ENCODE measurements around the gene AADACL4. TPM values are rescaled to one million over a fixed set of nuclear protein-coding genes. Genes with fewer than 3 reads are reported as not detected.

The AADACL4 gene
- total and polyA plus RNA-seq, 8 donors: not detected

- DNase-seq (peak in 2 of 6 donors; percentile 22 to 43), FAIRE-seq (no peak), ATAC-seq (peak in 3 of 4 donors; percentile 65 to 73 (median 67))
- Histone ChIP-seq H3K27me3 (no peaks in the 10 kb centered on the region), H3K4me3 (no peak overlapping the region), H3K9me3 (no peaks in the 10 kb centered on the region), H3K4me1 (peaks cover 34 to 57% (median 40%) of the 10 kb centered on the region in 3 donors), H3K36me3 (no peaks in the 10 kb centered on the region), H3K27ac (peak overlapping the region in 1 of 4 donors; percentile 51)
- TF ChIP-seq CTCF (IDR thresholded peaks at IDR 0.05): no peak
- WGBS, 2 donors: 53 to 56% methylated on average over 15 to 16 of the region's 16 CpGs
- intact Hi-C loops (cut with DNase I): no loop called here
Measured at GRCh38 chr1:12604114-12604874, 39.6 kb upstream of the AADACL4 start.

GRCh38 chr1:12604986-12605385 lies 38.9 kb upstream of the AADACL4 start:
- no peak for FAIRE-seq
- TF ChIP-seq CTCF (IDR thresholded peaks at IDR 0.05): no peak
- no peak for ATAC-seq
- DNase-seq: no peak
- no peak overlapping the region for H3K4me3 ChIP-seq
- peaks cover 28 to 54% (median 38%) of the 10 kb centered on the region in 3 donors for H3K4me1 ChIP-seq
- WGBS, 2 donors: 81 to 83% methylated on average over 9 of the region's 9 CpGs
- peak overlapping the region in 1 of 4 donors; percentile 51 for H3K27ac ChIP-seq
- H3K36me3 ChIP-seq: no peaks in the 10 kb centered on the region
- intact Hi-C loops (cut with DNase I): no loop called here
- no peaks in the 10 kb centered on the region for H3K27me3 ChIP-seq
- no peaks in the 10 kb centered on the region for H3K9me3 ChIP-seq

GRCh38 chr1:12607263-12607662 lies 36.6 kb upstream of the AADACL4 start:
- DNase-seq (no peak), FAIRE-seq (no peak), ATAC-seq (no peak)
- H3K27me3 ChIP-seq: no peaks in the 10 kb centered on the region
- peaks cover 10 to 37% (median 20%) of the 10 kb centered on the region in 3 donors for H3K4me1 ChIP-seq
- no peak for TF ChIP-seq CTCF (IDR thresholded peaks at IDR 0.05)
- peaks cover 0 to 5% (median 3%) of the 10 kb centered on the region in 3 donors for H3K36me3 ChIP-seq
- 88 to 95% methylated on average over 3 of the region's 3 CpGs for WGBS, 2 donors
- no peak overlapping the region for H3K27ac ChIP-seq
- H3K4me3 ChIP-seq: no peak overlapping the region
- no peaks in the 10 kb centered on the region for H3K9me3 ChIP-seq
- intact Hi-C loops (cut with DNase I): no loop called here

GRCh38 chr1:12608311-12608957 lies 35.5 kb upstream of the AADACL4 start:
- WGBS, 2 donors: 58 to 70% methylated on average over 5 of the region's 5 CpGs
- H3K27ac ChIP-seq: no peak overlapping the region
- DNase-seq (peak in 1 of 6 donors; percentile 28), ATAC-seq (no peak), FAIRE-seq (no peak)
- no peak for TF ChIP-seq CTCF (IDR thresholded peaks at IDR 0.05)
- no peaks in the 10 kb centered on the region for H3K9me3 ChIP-seq
- peaks cover 12 to 34% (median 23%) of the 10 kb centered on the region in 3 donors for H3K4me1 ChIP-seq
- H3K36me3 ChIP-seq: peaks cover 3 to 5% (median 4%) of the 10 kb centered on the region in 3 donors
- no peaks in the 10 kb centered on the region for H3K27me3 ChIP-seq
- intact Hi-C loops (cut with DNase I): no loop called here
- H3K4me3 ChIP-seq: no peak overlapping the region
